Skeletal muscle satellite cell (primary cell): Measurements from ENCODE around the gene MCU.
A peak's percentile ranks its signal among the peaks of the same experiment; 100 is the strongest.
"Not testable (repeated sequence)": the region's sequence is repeated elsewhere in the genome, so short reads cannot be mapped to it uniquely, and the experiment has no call there.

ENCODE experiments used
- H3K27me3 ChIP-seq: 2 replicates; pipeline ENCODE4 v1.7.0; 2013; ENCODE audit warnings: low read length; ENCODE audit not compliant: control insufficient read depth, insufficient read depth
- H3K36me3 ChIP-seq: 2 replicates; pipeline ENCODE4 v1.7.0; 2013; ENCODE audit warnings: mild to moderate bottlenecking, control low read depth, low read length; ENCODE audit not compliant: insufficient read depth
- H3K4me1 ChIP-seq: 2 replicates; pipeline ENCODE4 v1.7.0; 2013; ENCODE audit warnings: low read length; ENCODE audit not compliant: control insufficient read depth, insufficient read depth
- H3K4me2 ChIP-seq: 2 replicates; pipeline ENCODE4 v1.7.0; 2013; ENCODE audit warnings: mild to moderate bottlenecking, low read length
- H3K4me3 ChIP-seq: 2 replicates; pipeline ENCODE4 v1.7.0; 2013; ENCODE audit warnings: low read length
- H3K9ac ChIP-seq: 2 replicates; pipeline ENCODE4 v1.7.0; 2013; ENCODE audit warnings: mild to moderate bottlenecking, low read depth, low read length, moderate library complexity
- H3K9me3 ChIP-seq: replicated peaks from 2 replicates; pipeline ENCODE4 v1.7.0; 2013; ENCODE audit warnings: mild to moderate bottlenecking, control low read depth, low read length

Gene MCU

DNA sequence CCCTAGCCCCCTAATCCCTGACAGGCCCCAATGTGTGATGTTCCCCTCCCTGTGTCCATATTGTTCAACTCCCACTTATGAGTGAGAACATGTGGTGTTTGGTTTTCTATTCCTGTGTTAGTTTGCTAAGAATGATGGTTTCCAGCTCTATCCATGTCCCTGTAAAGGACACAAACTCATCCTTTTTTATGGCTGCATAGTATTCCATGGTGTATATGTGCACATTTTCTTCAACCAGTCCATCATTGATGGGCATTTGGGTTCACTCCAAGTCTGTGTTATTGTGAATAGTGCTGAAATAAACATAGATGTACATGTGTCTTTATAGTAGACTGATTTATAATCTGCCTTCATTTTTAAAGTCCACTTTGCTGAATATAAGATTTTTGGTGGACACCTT lies 79.3 kb downstream of the MCU start:
- not testable (repeated sequence) for H3K27me3 ChIP-seq, H3K4me2 ChIP-seq, H3K4me3 ChIP-seq, H3K9me3 ChIP-seq, H3K4me1 ChIP-seq, H3K9ac ChIP-seq, H3K36me3 ChIP-seq

- H3K9ac ChIP-seq = no peak overlapping the region
- peaks cover 7% of the 10 kb centered on the region for H3K9me3 ChIP-seq
- H3K4me1 ChIP-seq = no peaks in the 10 kb centered on the region
- no peaks in the 10 kb centered on the region for H3K27me3 ChIP-seq
- no peak overlapping the region for H3K4me3 ChIP-seq
- H3K4me2 ChIP-seq = no peak overlapping the region
- H3K36me3 ChIP-seq = no peaks in the 10 kb centered on the region
Observed at GRCh38 chr10:72772031-72772430, 80.1 kb downstream of the MCU start.

GRCh38 chr10:72779874-72780273 lies 87.9 kb downstream of the MCU start:
- H3K4me2 ChIP-seq = no peak overlapping the region
- H3K4me1 ChIP-seq = peaks cover 21% of the 10 kb centered on the region
- no peak overlapping the region for H3K4me3 ChIP-seq
- no peaks in the 10 kb centered on the region for H3K9me3 ChIP-seq
- no peak overlapping the region for H3K9ac ChIP-seq
- H3K27me3 ChIP-seq = no peaks in the 10 kb centered on the region
- H3K36me3 ChIP-seq = no peaks in the 10 kb centered on the region

DNA sequence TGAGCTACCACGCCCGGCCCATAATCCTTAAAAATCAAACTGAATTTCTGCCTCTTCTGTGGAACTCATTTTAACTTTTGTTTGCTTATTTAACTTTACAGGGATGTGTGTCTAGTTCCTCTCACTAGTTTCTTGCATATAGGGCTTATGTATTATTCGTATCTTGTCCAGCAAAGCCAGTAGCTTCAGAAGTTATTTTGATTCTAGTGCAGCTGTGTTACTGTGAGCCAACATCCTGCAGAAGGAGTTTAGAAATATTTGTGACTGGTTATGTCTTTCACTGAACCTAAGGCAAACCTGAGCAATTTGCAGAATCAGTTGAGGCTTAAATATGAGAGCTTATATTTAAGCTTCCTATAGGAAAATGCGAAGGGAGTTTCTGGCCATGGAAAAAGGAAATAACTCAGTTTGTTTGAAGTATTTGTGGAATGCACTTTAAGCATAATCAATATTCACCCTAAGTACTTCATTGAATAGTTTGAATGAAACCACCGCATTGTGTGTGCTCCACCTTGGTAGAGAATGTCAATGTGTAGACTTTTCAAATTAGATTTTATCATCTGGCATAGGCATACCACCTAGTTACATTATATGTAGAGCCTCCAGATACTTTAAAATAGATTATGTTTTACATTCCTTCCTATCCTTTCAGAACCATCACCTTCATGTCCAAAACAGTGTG lies 90.8 kb downstream of the MCU start:
- Histone ChIP-seq H3K4me1 (peaks cover 37% of the 10 kb centered on the region), H3K36me3 (no peaks in the 10 kb centered on the region), H3K9me3 (no peaks in the 10 kb centered on the region), H3K9ac (no peak overlapping the region), H3K27me3 (no peaks in the 10 kb centered on the region), H3K4me3 (no peak overlapping the region), H3K4me2 (no peak overlapping the region)

- Histone ChIP-seq H3K27me3 (no peaks in the 10 kb centered on the region), H3K4me3 (no peak overlapping the region), H3K9ac (no peak overlapping the region), H3K4me1 (peaks cover 37% of the 10 kb centered on the region), H3K36me3 (no peaks in the 10 kb centered on the region), H3K4me2 (peak overlapping the region; percentile 8), H3K9me3 (no peaks in the 10 kb centered on the region)
Observed at GRCh38 chr10:72783410-72783833, 91.5 kb downstream of the MCU start.

DNA sequence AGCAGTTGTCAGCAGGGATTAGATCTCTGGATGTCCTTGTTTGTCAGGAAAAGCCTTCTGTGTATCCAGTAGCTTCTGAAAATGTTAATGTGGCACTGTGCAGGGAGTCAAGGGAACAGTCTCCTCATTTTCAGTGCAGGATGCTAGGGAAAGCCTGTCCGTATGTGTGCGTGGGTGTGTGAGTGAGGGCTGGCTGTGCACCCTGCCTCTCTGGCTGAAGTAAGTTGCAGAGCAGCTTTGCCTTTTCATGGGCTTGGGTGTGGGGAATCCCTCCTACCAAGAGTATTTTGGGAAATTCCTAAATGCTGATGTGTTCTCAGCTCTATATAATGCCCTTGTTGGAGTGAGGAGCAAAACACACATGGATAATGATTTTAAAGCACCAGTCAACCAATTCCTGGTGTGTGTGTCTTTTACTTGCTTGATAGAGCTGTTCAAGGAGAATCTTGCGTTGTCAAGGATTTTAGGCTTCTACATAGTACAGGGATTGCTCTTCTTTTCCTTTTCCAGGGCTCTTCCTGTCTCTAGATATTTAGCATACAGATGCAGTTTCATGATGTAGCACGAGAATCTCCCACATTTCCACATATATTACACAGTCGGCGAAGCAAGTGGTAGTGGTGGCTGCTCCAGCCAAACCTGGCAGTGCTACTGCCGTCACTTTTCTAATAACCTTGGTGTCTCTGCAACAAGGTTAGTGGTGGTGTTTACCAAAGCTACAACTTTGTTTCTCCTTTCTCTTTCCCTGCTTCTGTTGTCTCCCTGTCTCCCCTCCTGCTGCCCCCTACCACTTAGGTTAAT lies 92.8 kb downstream of the MCU start:
- Histone ChIP-seq H3K27me3 (no peaks in the 10 kb centered on the region), H3K9ac (no peak overlapping the region), H3K4me2 (peak overlapping the region; percentile 57), H3K4me3 (no peak overlapping the region), H3K36me3 (no peaks in the 10 kb centered on the region), H3K4me1 (peaks cover 38% of the 10 kb centered on the region), H3K9me3 (no peaks in the 10 kb centered on the region)

DNA sequence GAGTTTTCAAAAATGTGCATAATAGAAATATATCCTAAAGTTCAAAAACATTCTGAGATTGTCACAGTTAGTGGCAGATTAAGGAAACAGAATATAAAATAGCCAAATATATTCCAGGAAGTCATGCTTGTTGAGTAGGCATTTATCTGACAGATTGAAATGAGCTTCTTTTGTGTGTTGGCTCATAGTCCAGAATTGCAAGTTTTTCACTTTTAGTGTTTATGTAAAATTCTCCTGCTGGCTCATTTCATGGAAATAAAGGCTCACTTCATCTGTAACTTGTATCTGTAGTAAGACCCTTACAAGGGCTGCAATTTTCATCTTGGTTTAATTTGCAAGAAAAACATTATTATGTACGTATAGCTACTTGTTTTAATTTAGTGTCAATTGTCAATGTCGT lies 93.5 kb downstream of the MCU start:
- no peaks in the 10 kb centered on the region for H3K27me3 ChIP-seq
- H3K9ac ChIP-seq = no peak overlapping the region
- peaks cover 43% of the 10 kb centered on the region for H3K4me1 ChIP-seq
- peak overlapping the region; percentile 57 for H3K4me2 ChIP-seq
- H3K4me3 ChIP-seq = no peak overlapping the region
- no peaks in the 10 kb centered on the region for H3K9me3 ChIP-seq
- no peaks in the 10 kb centered on the region for H3K36me3 ChIP-seq

- H3K9ac ChIP-seq = no peak overlapping the region
- no peak overlapping the region for H3K4me3 ChIP-seq
- no peaks in the 10 kb centered on the region for H3K27me3 ChIP-seq
- no peak overlapping the region for H3K4me2 ChIP-seq
- H3K4me1 ChIP-seq = peaks cover 27% of the 10 kb centered on the region
- H3K9me3 ChIP-seq = no peaks in the 10 kb centered on the region
- no peaks in the 10 kb centered on the region for H3K36me3 ChIP-seq
Observed at GRCh38 chr10:72790216-72790990, 98.5 kb downstream of the MCU start.

DNA sequence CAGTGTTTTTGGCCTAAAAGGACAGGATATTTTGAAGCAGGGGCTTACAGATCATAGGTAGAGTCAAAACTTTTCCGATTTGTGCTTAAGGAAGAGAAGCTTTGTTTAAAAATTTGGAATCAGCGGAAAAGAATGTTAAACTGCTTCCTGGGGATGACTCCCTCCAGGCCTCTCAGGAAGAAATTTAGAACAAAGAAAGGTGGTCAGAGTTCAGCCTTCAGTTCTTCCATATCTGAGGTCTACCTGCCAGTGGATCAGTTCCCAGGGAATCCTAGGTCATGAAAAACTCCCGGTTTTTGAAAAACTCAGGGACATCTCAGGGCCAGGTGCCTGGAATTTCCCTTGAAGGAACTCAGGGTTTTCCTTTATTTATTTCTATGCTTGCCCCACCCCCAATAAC lies 100.3 kb downstream of the MCU start:
- H3K4me3 ChIP-seq = no peak overlapping the region
- H3K9ac ChIP-seq = no peak overlapping the region
- H3K4me1 ChIP-seq = peaks cover 17% of the 10 kb centered on the region
- no peak overlapping the region for H3K4me2 ChIP-seq
- H3K9me3 ChIP-seq = no peaks in the 10 kb centered on the region
- H3K36me3 ChIP-seq = no peaks in the 10 kb centered on the region
- H3K27me3 ChIP-seq = no peaks in the 10 kb centered on the region

- Histone ChIP-seq H3K27me3 (no peaks in the 10 kb centered on the region), H3K9ac (no peak overlapping the region), H3K4me3 (no peak overlapping the region), H3K9me3 (no peaks in the 10 kb centered on the region), H3K4me1 (peaks cover 17% of the 10 kb centered on the region), H3K4me2 (no peak overlapping the region), H3K36me3 (no peaks in the 10 kb centered on the region)
Observed at GRCh38 chr10:72793752-72794151, 101.8 kb downstream of the MCU start.

GRCh38 chr10:72794260-72794659 lies 102.3 kb downstream of the MCU start:
- Histone ChIP-seq H3K4me3 (no peak overlapping the region), H3K9me3 (no peaks in the 10 kb centered on the region), H3K4me2 (no peak overlapping the region), H3K27me3 (no peaks in the 10 kb centered on the region), H3K9ac (no peak overlapping the region), H3K36me3 (no peaks in the 10 kb centered on the region), H3K4me1 (peaks cover 17% of the 10 kb centered on the region)
